GM19035 (cell line): ENCODE results near the gene TRIP12.
"Not testable (repeated sequence)": the region's sequence is repeated elsewhere in the genome, so short reads cannot be mapped to it uniquely, and the experiment has no call there.

Source experiments
- ATAC-seq: cut with Tn5 transposase; IDR thresholded peaks from one replicate; pipeline ENCODE4 v1.9.1; 2021; ENCODE audit not compliant: unreplicated experiment

TRIP12 gene

GRCh38 chr2:229879191-229879950, 42.4 kb downstream of the TRIP12 start:
- ATAC-seq: no peak

- ATAC-seq: no peak
Measured at GRCh38 chr2:229875549-229875948, 46.3 kb downstream of the TRIP12 start.

GRCh38 chr2:229874647-229875046, 47.2 kb downstream of the TRIP12 start:
- no peak for ATAC-seq

GRCh38 chr2:229873123-229873581, 48.7 kb downstream of the TRIP12 start:
- ATAC-seq: peak; percentile 74

GRCh38 chr2:229870903-229871656, 50.7 kb downstream of the TRIP12 start:
- ATAC-seq: no peak

- no peak for ATAC-seq
Measured at GRCh38 chr2:229869226-229869625, 52.6 kb downstream of the TRIP12 start.

- no peak for ATAC-seq
Measured at GRCh38 chr2:229868794-229869193, 53.0 kb downstream of the TRIP12 start.

GRCh38 chr2:229865033-229865432, 56.8 kb downstream of the TRIP12 start:
- ATAC-seq: no peak

GRCh38 chr2:229861431-229861830, 60.4 kb downstream of the TRIP12 start:
- ATAC-seq: no peak

- no peak for ATAC-seq
Measured at GRCh38 chr2:229860334-229860733, 61.5 kb downstream of the TRIP12 start.

GRCh38 chr2:229858351-229858750, 63.5 kb downstream of the TRIP12 start:
- no peak for ATAC-seq

- no peak for ATAC-seq
Measured at GRCh38 chr2:229857634-229858033, 64.2 kb downstream of the TRIP12 start.

- ATAC-seq: peak; percentile 75
Measured at GRCh38 chr2:229856413-229856812, 65.4 kb downstream of the TRIP12 start.

GRCh38 chr2:229855116-229855515, 66.7 kb downstream of the TRIP12 start:
- no peak for ATAC-seq

- peak; percentile 59 for ATAC-seq
Measured at GRCh38 chr2:229852565-229852964, 69.2 kb downstream of the TRIP12 start.

- ATAC-seq: no peak
Measured at GRCh38 chr2:229851870-229852269, 69.9 kb downstream of the TRIP12 start.

- not testable (repeated sequence) for ATAC-seq
Measured at GRCh38 chr2:229850355-229851275, 71.2 kb downstream of the TRIP12 start.

GRCh38 chr2:229849073-229849472, 72.7 kb downstream of the TRIP12 start:
- ATAC-seq: no peak

- no peak for ATAC-seq
Measured at GRCh38 chr2:229843613-229844012, 78.2 kb downstream of the TRIP12 start.

- no peak for ATAC-seq
Measured at GRCh38 chr2:229838729-229839128, 83.1 kb downstream of the TRIP12 start.

GRCh38 chr2:229836847-229837246, 85.0 kb downstream of the TRIP12 start:
- no peak for ATAC-seq
